KMS-11 (cell line): ENCODE measurements around the gene TAOK3.

ENCODE experiments used
- H2AFZ ChIP-seq: fragments of 200-600 bp; sonication (generic); 2 replicates; pipeline ENCODE4 v1.6.1; 2016; ENCODE audit warnings: antibody characterized with exemption, mixed run types, low read depth
- H3K27ac ChIP-seq: fragments of 200-600 bp; sonication (generic); 2 replicates; pipeline ENCODE4 v1.6.1; 2016; ENCODE audit warnings: mild to moderate bottlenecking, mixed run types
- H3K27me3 ChIP-seq: fragments of 200-600 bp; sonication (generic); 2 replicates; pipeline ENCODE4 v1.6.1; 2017; ENCODE audit warnings: mild to moderate bottlenecking, low read depth, mixed run types, moderate library complexity; ENCODE audit not compliant: insufficient read depth
- H3K36me3 ChIP-seq: fragments of 200-600 bp; sonication (generic); 2 replicates; pipeline ENCODE4 v1.6.1; 2017; ENCODE audit warnings: mild to moderate bottlenecking, mixed run types; ENCODE audit not compliant: insufficient read depth
- H3K4me1 ChIP-seq: fragments of 200-600 bp; sonication (generic); 2 replicates; pipeline ENCODE4 v1.6.1; 2016; ENCODE audit warnings: mild to moderate bottlenecking, low read depth, mixed run types; ENCODE audit not compliant: poor library complexity, severe bottlenecking
- H3K4me2 ChIP-seq: fragments of 200-600 bp; sonication (generic); 2 replicates; pipeline ENCODE4 v1.7.0; 2016; ENCODE audit warnings: mild to moderate bottlenecking, mixed run types
- H3K4me3 ChIP-seq: fragments of 200-600 bp; sonication (generic); IDR thresholded peaks from 2 replicates; pipeline ENCODE4 v1.6.1; 2017; ENCODE audit warnings: low read depth, low read length, mixed read lengths; ENCODE audit not compliant: insufficient read depth
- H3K79me2 ChIP-seq: fragments of 200-600 bp; sonication (generic); 2 replicates; pipeline ENCODE4 v1.6.1; 2016; ENCODE audit warnings: low read depth, mixed run types; ENCODE audit not compliant: insufficient read depth
- H3K9ac ChIP-seq: fragments of 200-600 bp; sonication (generic); 2 replicates; pipeline ENCODE4 v1.6.1; 2016; ENCODE audit warnings: mild to moderate bottlenecking, mixed run types
- H4K20me1 ChIP-seq: fragments of 200-600 bp; sonication (generic); 2 replicates; pipeline ENCODE4 v1.6.1; 2016; ENCODE audit warnings: mild to moderate bottlenecking, mixed run types; ENCODE audit not compliant: insufficient read depth
- CTCF ChIP-seq: fragments of 200-600 bp; sonication (generic); conservative IDR thresholded peaks from 2 replicates; pipeline ENCODE4 v1.6.1; 2017; ENCODE audit warnings: low read depth, mild to moderate bottlenecking, antibody characterized with exemption, low read length, moderate library complexity, mixed read lengths

Gene TAOK3

GRCh38 chr12:118107011-118107410 lies 265.7 kb downstream of the TAOK3 start:
- TF ChIP-seq CTCF: no peak
- Histone ChIP-seq H4K20me1 (no peaks in the 10 kb centered on the region), H3K79me2 (no peaks in the 10 kb centered on the region), H3K27ac (no peak overlapping the region), H3K36me3 (no peaks in the 10 kb centered on the region), H3K9ac (no peak overlapping the region), H3K27me3 (no peaks in the 10 kb centered on the region; the same call in 1 of the 2 replicates), H3K4me1 (no peaks in the 10 kb centered on the region), H2AFZ (no peak overlapping the region), H3K4me3 (no peak overlapping the region), H3K4me2 (no peak overlapping the region)

GRCh38 chr12:118103601-118104382 lies 268.9 kb downstream of the TAOK3 start, which contains the start of gene VSIG10:
Gene VSIG10 (minus strand): TSS chr12:118104011. CDS start chr12:118103671, 340 bp downstream.
- no peaks in the 10 kb centered on the region for H4K20me1 ChIP-seq
- no peaks in the 10 kb centered on the region for H3K79me2 ChIP-seq
- H3K4me2 ChIP-seq: peak within 1 kb of the TSS; percentile 39; the same call in 1 of the 2 replicates
- no peak within 1 kb of the TSS for H3K27ac ChIP-seq
- H2AFZ ChIP-seq: peak within 1 kb of the TSS; percentile 54; the same call in 1 of the 2 replicates
- H3K4me1 ChIP-seq: no peaks in the 10 kb centered on the region
- H3K36me3 ChIP-seq: no peaks in the 10 kb centered on the region
- no peak within 1 kb of the TSS for H3K9ac ChIP-seq
- TF ChIP-seq CTCF: no peak
- no peak within 1 kb of the TSS for H3K4me3 ChIP-seq
- H3K27me3 ChIP-seq: no peaks in the 10 kb centered on the region; the same call in 1 of the 2 replicates

- Histone ChIP-seq H3K27ac (no peak overlapping the region), H3K4me2 (no peak overlapping the region; the same call in 1 of the 2 replicates), H4K20me1 (no peaks in the 10 kb centered on the region), H2AFZ (peak overlapping the region; percentile 54; the same call in 1 of the 2 replicates), H3K4me3 (no peak overlapping the region), H3K4me1 (no peaks in the 10 kb centered on the region), H3K36me3 (no peaks in the 10 kb centered on the region), H3K27me3 (no peaks in the 10 kb centered on the region; the same call in 1 of the 2 replicates), H3K79me2 (no peaks in the 10 kb centered on the region), H3K9ac (no peak overlapping the region)
- no peak for TF ChIP-seq CTCF
These were observed 269.5 kb downstream of the TAOK3 start for GRCh38 chr12:118103201-118103600.

DNA sequence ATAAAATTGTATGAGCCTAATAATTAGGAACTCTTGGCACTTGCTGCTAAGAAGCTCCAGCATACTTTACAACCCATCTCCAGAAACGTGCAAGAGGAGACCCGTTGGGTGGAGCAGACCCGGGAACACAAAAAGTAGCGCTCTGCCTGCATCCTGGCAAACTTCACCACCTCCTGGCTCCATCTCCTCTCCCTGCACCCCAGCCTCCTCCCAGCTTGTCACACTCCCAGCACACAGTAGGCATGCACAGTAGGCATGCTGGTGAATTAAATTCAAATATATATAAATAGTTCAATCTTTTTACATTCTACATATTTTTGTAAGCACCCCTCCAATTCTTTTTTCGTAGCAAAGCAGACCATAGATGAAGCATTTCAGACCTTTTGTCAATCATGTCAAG lies 270.1 kb downstream of the TAOK3 start:
- TF ChIP-seq CTCF: no peak
- no peak overlapping the region; the same call in 1 of the 2 replicates for H3K4me2 ChIP-seq
- H3K27me3 ChIP-seq: no peaks in the 10 kb centered on the region; the same call in 1 of the 2 replicates
- no peak overlapping the region for H3K9ac ChIP-seq
- H3K36me3 ChIP-seq: no peaks in the 10 kb centered on the region
- no peaks in the 10 kb centered on the region for H3K4me1 ChIP-seq
- no peaks in the 10 kb centered on the region for H4K20me1 ChIP-seq
- no peaks in the 10 kb centered on the region for H3K79me2 ChIP-seq
- H3K27ac ChIP-seq: no peak overlapping the region
- H3K4me3 ChIP-seq: no peak overlapping the region
- no peak overlapping the region for H2AFZ ChIP-seq
